SK-N-SH (cell line): ENCODE results near the gene PEX10. TPM values are rescaled to one million over a fixed set of nuclear protein-coding genes. Genes with fewer than 3 reads are reported as not detected.

Experiments used
- CTCF ChIA-PET: fragments of 300-600, 350-600 bp; formaldehyde crosslinking; extraction: SDS; loops from one replicate; lab custom pipeline; 2021; lab: Yijun Ruan, JAX
- POLR2A ChIA-PET: fragments of 350-600 bp; sonication (Branson Sonifier 250); formaldehyde crosslinking; extraction: SDS; loops from one replicate; lab custom pipeline; 2020; ENCODE audit warnings: antibody characterized with exemption, inconsistent platforms; lab: Yijun Ruan, JAX
- DNase-seq: peaks from one replicate; pipeline ENCODE4 v3.0.0; 2012
- H2AFZ ChIP-seq: fragments of 200-600 bp; sonication (generic); 2 replicates; pipeline ENCODE4 v1.8.1; 2016; ENCODE audit warnings: antibody characterized with exemption, mild to moderate bottlenecking, low read depth
- H3F3A ChIP-seq: fragments of 200-600 bp; sonication (generic); replicated peaks from 2 replicates; pipeline ENCODE3; 2016; ENCODE audit warnings: antibody characterized with exemption, mild to moderate bottlenecking; ENCODE audit not compliant: insufficient read depth
- H3K27ac ChIP-seq, 2 experiments: fragments of 200-500 bp in 1 of 2; fragments of 200-600 bp in 1 of 2; sonication (Bioruptor generic) in 1 of 2; sonication (generic), shearing (Covaris generic) in 1 of 2; 2 replicates each; pipeline versions ENCODE4 v1.5.1 to v1.6.1; 2014 to 2016; ENCODE audit warnings: low read depth in 2 of 2, inconsistent platforms in 1 of 2, low read length in 1 of 2, mild to moderate bottlenecking in 1 of 2, mixed read lengths in 1 of 2
- H3K27me3 ChIP-seq: fragments of 200-600 bp; sonication (generic), shearing (Covaris generic); 2 replicates; pipeline ENCODE4 v1.6.1; 2016; ENCODE audit warnings: mixed run types; ENCODE audit not compliant: insufficient read depth
- H3K36me3 ChIP-seq, 2 experiments: fragments of 200-500 bp in 1 of 2; fragments of 200-600 bp in 1 of 2; sonication (Bioruptor generic) in 1 of 2; sonication (generic) in 1 of 2; replicated peaks in 1 of 2; 2 replicates each; pipeline versions ENCODE3 to v1.5.1; 2014 to 2016; ENCODE audit warnings: low read length in 1 of 2, mild to moderate bottlenecking in 1 of 2; ENCODE audit not compliant: insufficient read depth in 2 of 2, control insufficient read depth in 1 of 2
- H3K4me1 ChIP-seq, 2 experiments: fragments of 200-500 bp in 1 of 2; fragments of 200-600 bp in 1 of 2; sonication (Bioruptor generic) in 1 of 2; sonication (generic), shearing (Covaris generic) in 1 of 2; 2 replicates each; pipeline versions ENCODE4 v1.5.1 to v1.6.1; 2014 to 2016; ENCODE audit warnings: low read depth in 1 of 2, low read length in 1 of 2, mixed run types in 1 of 2; ENCODE audit not compliant: insufficient read depth in 2 of 2, control insufficient read depth in 1 of 2
- H3K4me2 ChIP-seq: fragments of 200-600 bp; sonication (generic), shearing (Covaris generic); 2 replicates; pipeline ENCODE4 v1.6.1; 2017; ENCODE audit warnings: mixed run types
- H3K4me3 ChIP-seq, 2 experiments: fragments of 200-500 bp in 1 of 2; fragments of 200-600 bp in 1 of 2; sonication (Bioruptor generic) in 1 of 2; sonication (generic), shearing (Covaris generic) in 1 of 2; 2 replicates each; pipeline versions ENCODE4 v1.5.1 to v1.8.1; 2014 to 2016; ENCODE audit warnings: low read depth in 2 of 2, inconsistent platforms in 1 of 2, low read length in 1 of 2, mild to moderate bottlenecking in 1 of 2, mixed read lengths in 1 of 2, moderate library complexity in 1 of 2
- H3K79me2 ChIP-seq: fragments of 200-600 bp; sonication (generic); 2 replicates; pipeline ENCODE4 v1.8.1; 2017; ENCODE audit warnings: mild to moderate bottlenecking; ENCODE audit not compliant: insufficient read depth
- H3K9ac ChIP-seq: fragments of 200-600 bp; sonication (generic); 2 replicates; pipeline ENCODE4 v1.6.1; 2017; ENCODE audit warnings: mixed run types
- H3K9me2 ChIP-seq: fragments of 200-600 bp; sonication (generic); 2 replicates; pipeline ENCODE4 v1.6.1; 2017; ENCODE audit warnings: mixed run types
- H3K9me3 ChIP-seq: fragments of 200-600 bp; sonication (generic); 2 replicates; pipeline ENCODE4 v1.6.1; 2017; ENCODE audit warnings: mixed run types, mild to moderate bottlenecking, moderate library complexity
- H4K20me1 ChIP-seq: fragments of 200-600 bp; sonication (generic); 2 replicates; pipeline ENCODE4 v1.6.1; 2017; ENCODE audit warnings: mild to moderate bottlenecking, mixed run types; ENCODE audit not compliant: insufficient read depth
- CHD2 ChIP-seq: fragments of 150-350 bp; IDR thresholded peaks from 2 replicates; pipeline ENCODE4 v1.6.1; 2018; ENCODE audit warnings: low read length; ENCODE audit not compliant: partially characterized antibody
- FOSL2 ChIP-seq: IDR thresholded peaks from 2 replicates; pipeline ENCODE4 v1.4.0; 2012; ENCODE audit warnings: low read depth, mild to moderate bottlenecking, moderate library complexity, borderline replicate concordance
- FOXJ3 ChIP-seq: sonication (generic); formaldehyde crosslinking; IDR thresholded peaks from 2 replicates; pipeline ENCODE4 v1.5.1; 2020; ENCODE audit warnings: mild to moderate bottlenecking, missing genetic modification reagents
- IRF3 ChIP-seq: fragments of 150-350 bp; IDR thresholded peaks from 2 replicates; pipeline ENCODE4 v1.6.1; 2016; ENCODE audit warnings: mild to moderate bottlenecking, low read depth, low read length
- MAX ChIP-seq: IDR thresholded peaks from 2 replicates; pipeline ENCODE4 v1.4.0; 2012; ENCODE audit warnings: low read depth
- MEF2A ChIP-seq: IDR thresholded peaks from 2 replicates; pipeline ENCODE4 v1.4.0; 2012; ENCODE audit warnings: low read depth, borderline replicate concordance
- RAD21 ChIP-seq: IDR thresholded peaks from 2 replicates; pipeline ENCODE4 v1.6.1; 2012; ENCODE audit warnings: mild to moderate bottlenecking, low read length
- RCOR1 ChIP-seq: fragments of 150-350 bp; IDR thresholded peaks from 2 replicates; pipeline ENCODE4 v1.6.1; 2017; ENCODE audit warnings: antibody characterized with exemption, low read length
- RFX5 ChIP-seq: IDR thresholded peaks from 2 replicates; pipeline ENCODE4 v1.6.1; 2012; ENCODE audit warnings: mild to moderate bottlenecking, improper control_type of control experiment, low read length
- RXRA ChIP-seq: IDR thresholded peaks from 2 replicates; pipeline ENCODE4 v1.4.0; 2012; ENCODE audit warnings: low read depth, mild to moderate bottlenecking, borderline replicate concordance
- SIN3A ChIP-seq: IDR thresholded peaks from 2 replicates; pipeline ENCODE4 v1.6.1; 2012; ENCODE audit warnings: low read depth, mild to moderate bottlenecking, low read length, moderate library complexity, borderline replicate concordance
- TCF12 ChIP-seq: IDR thresholded peaks from 2 replicates; pipeline ENCODE4 v1.4.0; 2012
- TEAD4 ChIP-seq: IDR thresholded peaks from 2 replicates; pipeline ENCODE4 v1.4.0; 2012; ENCODE audit warnings: mild to moderate bottlenecking, borderline replicate concordance; ENCODE audit not compliant: insufficient read depth
- YY1 ChIP-seq: IDR thresholded peaks from 2 replicates; pipeline ENCODE4 v1.4.0; 2012; ENCODE audit warnings: low read depth, mild to moderate bottlenecking
- WGBS: methylation state at CpG from one replicate; pipeline ENCODE4 v1.1.6; 2017; ENCODE audit warnings: low lambda C conversion rate; 5-methylcytosine and 5-hydroxymethylcytosine counted together
- polyA plus RNA-seq, 3 experiments: library from polyadenylated mRNA; depleted of rRNA; stranded (reverse); fragments of >200 nt; gene quantifications; 2 replicates each; pipeline ENCODE4 v1.2.3, GENCODE V29; 2012
- TF ChIP-seq, protein P1 (sequence below): fragments of 150-350 bp; IDR thresholded peaks from 2 replicates; pipeline ENCODE4 v1.6.1; 2017; ENCODE audit warnings: antibody characterized with exemption, low read length, low read depth, borderline replicate concordance
- TF ChIP-seq, protein P2 (sequence below): IDR thresholded peaks from 2 replicates; pipeline ENCODE4; 2012

PEX10 gene
- polyA plus RNA-seq, 1 of the 3 experiments (the other 2 are of a cell fraction), result 28.6 TPM

DNA sequence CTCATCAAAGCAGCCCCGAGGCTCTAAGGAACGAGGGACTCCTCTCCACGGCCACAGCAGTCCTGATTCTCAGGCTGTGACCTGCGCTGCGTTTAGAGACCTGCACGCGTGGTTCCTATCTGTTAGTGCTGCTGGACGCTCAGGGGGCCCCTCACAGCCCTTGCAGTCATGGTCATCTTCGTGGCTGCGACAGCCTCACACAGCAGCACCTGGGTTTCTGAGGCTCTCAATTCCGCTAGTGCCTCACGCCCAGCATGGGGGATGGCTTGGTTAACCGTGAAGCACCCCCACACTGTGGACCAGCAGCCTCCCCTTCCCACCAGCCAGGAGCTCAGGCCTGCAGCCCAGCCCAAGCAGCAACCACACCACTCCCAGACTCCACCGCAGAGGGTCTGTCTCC is 28.8 kb downstream of the PEX10 start:
- no peak overlapping the region for H2AFZ ChIP-seq
- no peak for DNase-seq

More for the DNA sequence above, 28.8 kb downstream of the PEX10 start:
- Histone ChIP-seq H3K4me3 (no peak overlapping the region), H3F3A (no peaks in the 10 kb centered on the region), H3K9me2 (no peaks in the 10 kb centered on the region), H3K9me3 (no peaks in the 10 kb centered on the region), H3K36me3 (peaks cover 0 to 16% of the 10 kb centered on the region in 2 experiments), H3K4me1 (peaks cover 0 to 6% of the 10 kb centered on the region in 2 experiments; a peak in 1 of 4 replicates), H3K4me2 (no peak overlapping the region), H4K20me1 (no peaks in the 10 kb centered on the region), H3K79me2 (no peaks in the 10 kb centered on the region), H3K27ac (no peak overlapping the region), H3K27me3 (no peaks in the 10 kb centered on the region), H3K9ac (no peak overlapping the region)
- 88% methylated on average over 4 of the region's 14 CpGs for WGBS
- ChIA-PET CTCF (interaction anchor here (1.3 to 10.7 kb wide), 6 partner anchors 10 to 260 kb away, joined by 3 to 292 read pairs (median 6); partner anchors contain the start of genes FAAP20 and SKI), POLR2A (interaction anchor here (1.3 kb wide), 1 partner anchor 184 kb away, joined by 4 read pairs; no protein-coding TSS in a partner anchor)
- TF ChIP-seq, protein P1, sequence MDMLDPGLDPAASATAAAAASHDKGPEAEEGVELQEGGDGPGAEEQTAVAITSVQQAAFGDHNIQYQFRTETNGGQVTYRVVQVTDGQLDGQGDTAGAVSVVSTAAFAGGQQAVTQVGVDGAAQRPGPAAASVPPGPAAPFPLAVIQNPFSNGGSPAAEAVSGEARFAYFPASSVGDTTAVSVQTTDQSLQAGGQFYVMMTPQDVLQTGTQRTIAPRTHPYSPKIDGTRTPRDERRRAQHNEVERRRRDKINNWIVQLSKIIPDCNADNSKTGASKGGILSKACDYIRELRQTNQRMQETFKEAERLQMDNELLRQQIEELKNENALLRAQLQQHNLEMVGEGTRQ, result no peak
- TF ChIP-seq FOSL2 (no peak), YY1 (no peak), CHD2 (no peak), RAD21 (no peak), TEAD4 (no peak), MEF2A (no peak), IRF3 (no peak), MAX (no peak), FOXJ3 (CRISPR knock-in tag) (no peak), RFX5 (no peak), RCOR1 (no peak), TCF12 (no peak), SIN3A (no peak), RXRA (no peak)
- TF ChIP-seq, protein P2, sequence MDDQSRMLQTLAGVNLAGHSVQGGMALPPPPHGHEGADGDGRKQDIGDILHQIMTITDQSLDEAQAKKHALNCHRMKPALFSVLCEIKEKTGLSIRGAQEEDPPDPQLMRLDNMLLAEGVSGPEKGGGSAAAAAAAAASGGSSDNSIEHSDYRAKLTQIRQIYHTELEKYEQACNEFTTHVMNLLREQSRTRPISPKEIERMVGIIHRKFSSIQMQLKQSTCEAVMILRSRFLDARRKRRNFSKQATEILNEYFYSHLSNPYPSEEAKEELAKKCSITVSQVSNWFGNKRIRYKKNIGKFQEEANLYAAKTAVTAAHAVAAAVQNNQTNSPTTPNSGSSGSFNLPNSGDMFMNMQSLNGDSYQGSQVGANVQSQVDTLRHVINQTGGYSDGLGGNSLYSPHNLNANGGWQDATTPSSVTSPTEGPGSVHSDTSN, result no peak
